ENCODE measurements around the gene SOX6.

- TF ChIP-seq, protein P1, sequence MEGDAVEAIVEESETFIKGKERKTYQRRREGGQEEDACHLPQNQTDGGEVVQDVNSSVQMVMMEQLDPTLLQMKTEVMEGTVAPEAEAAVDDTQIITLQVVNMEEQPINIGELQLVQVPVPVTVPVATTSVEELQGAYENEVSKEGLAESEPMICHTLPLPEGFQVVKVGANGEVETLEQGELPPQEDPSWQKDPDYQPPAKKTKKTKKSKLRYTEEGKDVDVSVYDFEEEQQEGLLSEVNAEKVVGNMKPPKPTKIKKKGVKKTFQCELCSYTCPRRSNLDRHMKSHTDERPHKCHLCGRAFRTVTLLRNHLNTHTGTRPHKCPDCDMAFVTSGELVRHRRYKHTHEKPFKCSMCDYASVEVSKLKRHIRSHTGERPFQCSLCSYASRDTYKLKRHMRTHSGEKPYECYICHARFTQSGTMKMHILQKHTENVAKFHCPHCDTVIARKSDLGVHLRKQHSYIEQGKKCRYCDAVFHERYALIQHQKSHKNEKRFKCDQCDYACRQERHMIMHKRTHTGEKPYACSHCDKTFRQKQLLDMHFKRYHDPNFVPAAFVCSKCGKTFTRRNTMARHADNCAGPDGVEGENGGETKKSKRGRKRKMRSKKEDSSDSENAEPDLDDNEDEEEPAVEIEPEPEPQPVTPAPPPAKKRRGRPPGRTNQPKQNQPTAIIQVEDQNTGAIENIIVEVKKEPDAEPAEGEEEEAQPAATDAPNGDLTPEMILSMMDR (IDR thresholded peaks at IDR 0.05): no peak
- no peak for TF ChIP-seq POLR2A (IDR thresholded peaks at IDR 0.05)
These were observed 422.3 kb downstream of the SOX6 start for GRCh38 chr11:15933886-15934625.
